Stimulated activated CD4-positive, alpha-beta T cell treated with anti-CD3 and anti-CD28 coated beads, Interleukin-4, amount 100 ng/mL, for 1 hour (primary cell): ENCODE results near the gene HOXC11.

ENCODE experiments used
- DNase-seq: peaks from one replicate; pipeline ENCODE4 v3.0.0-alpha.2; 2020

HOXC11 gene

GRCh38 chr12:54011665-54012532 is 39.0 kb downstream of the HOXC11 start:
- no peak for DNase-seq

- no peak for DNase-seq
Observed at GRCh38 chr12:54012631-54013409, 39.9 kb downstream of the HOXC11 start.

- DNase-seq: no peak
Observed at GRCh38 chr12:54014377-54015017, 41.6 kb downstream of the HOXC11 start.

GRCh38 chr12:54015018-54015931 is 42.3 kb downstream of the HOXC11 start:
- DNase-seq: no peak

- no peak for DNase-seq
Observed at GRCh38 chr12:54016051-54016450, 43.1 kb downstream of the HOXC11 start.

GRCh38 chr12:54016478-54016964 is 43.6 kb downstream of the HOXC11 start:
- DNase-seq: no peak

- no peak for DNase-seq
Observed at GRCh38 chr12:54017027-54017788, 44.3 kb downstream of the HOXC11 start.

- DNase-seq: peak; percentile 72
Observed at GRCh38 chr12:54017878-54018467, 45.0 kb downstream of the HOXC11 start.

- no peak for DNase-seq
Observed at GRCh38 chr12:54018468-54018984, 45.6 kb downstream of the HOXC11 start.

GRCh38 chr12:54019091-54019811 is 46.3 kb downstream of the HOXC11 start:
- DNase-seq: no peak

GRCh38 chr12:54019924-54020590 is 47.1 kb downstream of the HOXC11 start:
- no peak for DNase-seq

GRCh38 chr12:54020591-54021405 is 47.9 kb downstream of the HOXC11 start:
- no peak for DNase-seq

GRCh38 chr12:54021432-54022013 is 48.6 kb downstream of the HOXC11 start:
- DNase-seq: no peak

GRCh38 chr12:54022960-54023884 is 50.3 kb downstream of the HOXC11 start:
- no peak for DNase-seq

GRCh38 chr12:54024127-54024526 is 51.2 kb downstream of the HOXC11 start:
- DNase-seq: no peak

- no peak for DNase-seq
Observed at GRCh38 chr12:54024581-54025305, 51.8 kb downstream of the HOXC11 start.
